ENCODE data around the gene ANKS1A.

- TF ChIP-seq CTCF (IDR thresholded peaks at IDR 0.05) (no peak), POLR2A (IDR thresholded peaks at IDR 0.05) (no peak)
Observed at GRCh38 chr6:34900321-34901031, 11.4 kb downstream of the ANKS1A start.

All from testis (tissue), 2 donors.